Mesodermal cell (in vitro differentiated cells): ENCODE results near the gene CEP112.

Source experiments
- H3K27ac ChIP-seq: 2 replicates; pipeline ENCODE4 v1.7.0; 2013; ENCODE audit warnings: mild to moderate bottlenecking, low read depth, low read length, moderate library complexity; ENCODE audit not compliant: severe bottlenecking
- H3K36me3 ChIP-seq: 2 replicates; pipeline ENCODE4 v1.7.1; 2013; ENCODE audit warnings: mild to moderate bottlenecking, low read length, moderate library complexity; ENCODE audit not compliant: control insufficient read depth, insufficient read depth
- H3K4me1 ChIP-seq: one replicate; pipeline ENCODE4 v1.7.1; 2013; ENCODE audit warnings: mild to moderate bottlenecking, low read length; ENCODE audit not compliant: insufficient read depth, control insufficient read depth, poor library complexity, severe bottlenecking
- H3K4me3 ChIP-seq: 2 replicates; pipeline ENCODE4 v1.7.0; 2013; ENCODE audit warnings: low read length, control low read depth, mild to moderate bottlenecking; ENCODE audit not compliant: insufficient read depth, poor library complexity, severe bottlenecking; ENCODE audit errors: extremely low read depth
- H3K9me3 ChIP-seq: 2 replicates; pipeline ENCODE4 v1.7.1; 2013; ENCODE audit warnings: mild to moderate bottlenecking, low read length, moderate library complexity; ENCODE audit not compliant: control insufficient read depth
- WGBS, 2 experiments: methylation state at CpG; one replicate each; pipeline ENCODE4 v1.1.5; 2013; ENCODE audit warnings: missing lambda C conversion rate in 2 of 2; ENCODE audit not compliant: insufficient coverage in 2 of 2; 5-methylcytosine and 5-hydroxymethylcytosine counted together

Gene CEP112

DNA sequence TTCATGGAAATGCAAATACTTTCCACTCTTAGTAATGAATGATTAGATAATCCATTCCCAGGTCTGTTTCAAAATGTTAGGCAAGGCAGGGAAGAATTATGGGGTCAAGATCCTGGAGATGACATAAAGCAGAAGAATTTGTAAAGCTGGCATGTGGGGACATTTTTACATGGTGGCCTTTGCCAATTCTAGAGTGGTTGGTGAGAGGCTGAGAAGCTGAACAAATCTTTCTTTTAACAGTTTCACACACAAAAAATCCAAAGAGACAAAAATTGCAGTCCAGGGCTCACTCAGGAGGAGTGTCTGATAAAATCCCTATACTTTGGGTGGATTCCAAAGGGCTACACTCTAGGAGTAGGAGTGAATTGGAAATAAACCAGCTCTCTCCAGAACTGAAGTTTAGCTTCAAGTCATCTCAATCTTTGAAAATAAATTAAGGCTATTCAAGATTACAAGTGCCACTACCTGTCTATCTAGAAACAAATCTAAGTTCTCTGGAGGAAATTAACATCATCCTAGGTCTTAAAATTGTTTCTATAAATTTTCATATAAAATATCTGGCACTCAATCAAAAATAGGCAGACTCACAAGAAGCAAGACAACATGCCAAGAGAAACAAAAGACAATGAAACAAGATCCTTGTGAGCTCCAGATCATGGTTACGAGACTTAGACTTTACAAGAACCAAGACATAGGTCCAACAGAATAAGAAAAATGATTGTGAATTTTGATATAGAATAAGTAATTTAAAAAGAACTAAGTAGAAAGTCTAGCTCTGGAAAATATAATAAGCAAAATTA lies 517.5 kb downstream of the CEP112 start:
- no peaks in the 10 kb centered on the region for H3K9me3 ChIP-seq
- no CpG with 5 or more reads among the region's 1 CpG for WGBS, 2 experiments
- no peak overlapping the region for H3K4me3 ChIP-seq
- H3K36me3 ChIP-seq = no peaks in the 10 kb centered on the region
- H3K27ac ChIP-seq = no peak overlapping the region
- H3K4me1 ChIP-seq = peaks cover 8% of the 10 kb centered on the region

GRCh38 chr17:65670667-65671371 lies 521.1 kb downstream of the CEP112 start:
- Histone ChIP-seq H3K36me3 (no peaks in the 10 kb centered on the region), H3K9me3 (no peaks in the 10 kb centered on the region), H3K4me1 (peaks cover 8% of the 10 kb centered on the region), H3K27ac (no peak overlapping the region), H3K4me3 (no peak overlapping the region)
- 96 to 100% methylated on average over 2 to 3 of the region's 7 CpGs for whole genome bisulfite sequencing, 2 experiments

DNA sequence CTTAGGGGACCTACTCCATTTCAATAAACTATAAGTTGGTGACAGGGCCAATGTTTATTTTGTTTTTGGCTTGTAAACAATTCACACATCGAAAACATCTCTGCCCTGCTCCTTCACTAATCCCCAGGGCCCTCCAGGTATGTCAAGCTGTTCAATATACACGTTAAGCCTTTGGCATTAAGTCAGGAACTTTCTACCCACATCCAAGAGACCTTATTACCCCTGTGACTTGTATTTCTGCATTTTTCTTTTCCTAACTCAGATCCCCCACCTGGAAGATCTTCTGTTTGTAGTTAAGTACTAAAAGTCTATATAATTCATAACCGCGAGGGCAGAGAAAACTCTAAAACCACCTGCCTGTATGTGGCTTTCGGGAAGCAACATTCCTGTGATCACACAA lies 523.7 kb downstream of the CEP112 start:
- no peak overlapping the region for H3K27ac ChIP-seq
- H3K36me3 ChIP-seq = no peaks in the 10 kb centered on the region
- peaks cover 8% of the 10 kb centered on the region for H3K4me1 ChIP-seq
- H3K9me3 ChIP-seq = no peaks in the 10 kb centered on the region
- no peak overlapping the region for H3K4me3 ChIP-seq
- 93 to 100% methylated on average over 2 to 3 of the region's 5 CpGs for WGBS, 2 experiments

DNA sequence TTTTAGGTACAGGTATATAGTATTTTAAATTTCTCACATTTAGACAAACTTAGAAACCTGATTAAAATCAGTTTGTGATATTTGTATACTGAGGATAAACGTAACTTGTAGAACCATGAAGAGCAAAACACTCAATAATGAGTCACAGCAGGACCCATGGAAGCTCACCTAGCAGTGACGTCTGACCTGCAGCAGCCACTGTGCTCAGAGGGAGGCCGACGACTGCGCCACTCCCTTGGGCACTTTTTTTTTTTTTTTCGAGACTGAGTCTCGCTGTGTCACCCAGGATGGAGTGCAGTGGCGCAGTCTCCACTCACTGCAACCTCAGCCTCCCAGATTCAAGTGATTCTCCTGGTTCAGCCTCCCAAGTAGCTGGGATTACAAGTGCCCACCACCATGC lies 524.3 kb downstream of the CEP112 start:
- 82 to 94% methylated on average over 6 to 7 of the region's 8 CpGs for WGBS, 2 experiments
- Histone ChIP-seq H3K4me3 (no peak overlapping the region), H3K9me3 (no peaks in the 10 kb centered on the region), H3K36me3 (no peaks in the 10 kb centered on the region), H3K27ac (no peak overlapping the region), H3K4me1 (peaks cover 8% of the 10 kb centered on the region)

DNA sequence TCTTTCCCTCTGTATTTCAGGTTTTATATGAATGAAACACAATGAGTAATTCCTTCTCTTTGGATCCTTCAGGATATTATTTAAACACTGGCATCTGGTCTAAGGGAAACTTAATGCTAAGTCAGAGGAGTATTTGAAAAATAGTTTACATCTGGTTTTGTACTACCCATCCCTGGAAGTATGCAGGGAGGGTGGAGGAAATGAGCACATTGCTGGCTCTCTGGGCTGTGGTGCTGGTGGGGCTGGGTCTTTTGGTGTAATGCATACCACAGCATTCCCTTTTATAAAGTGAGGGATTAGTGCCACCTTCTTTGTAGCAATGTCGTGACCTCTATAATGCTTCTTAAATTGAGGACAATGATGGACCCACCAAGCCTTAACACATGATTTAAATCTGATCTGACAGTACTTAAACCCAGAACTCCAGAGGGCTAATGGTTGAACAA lies 525.0 kb downstream of the CEP112 start:
- Histone ChIP-seq H3K4me1 (peaks cover 8% of the 10 kb centered on the region), H3K4me3 (no peak overlapping the region), H3K27ac (no peak overlapping the region), H3K36me3 (no peaks in the 10 kb centered on the region), H3K9me3 (no peaks in the 10 kb centered on the region)
- no CpG with 5 or more reads among the region's 1 CpG for WGBS, 2 experiments

DNA sequence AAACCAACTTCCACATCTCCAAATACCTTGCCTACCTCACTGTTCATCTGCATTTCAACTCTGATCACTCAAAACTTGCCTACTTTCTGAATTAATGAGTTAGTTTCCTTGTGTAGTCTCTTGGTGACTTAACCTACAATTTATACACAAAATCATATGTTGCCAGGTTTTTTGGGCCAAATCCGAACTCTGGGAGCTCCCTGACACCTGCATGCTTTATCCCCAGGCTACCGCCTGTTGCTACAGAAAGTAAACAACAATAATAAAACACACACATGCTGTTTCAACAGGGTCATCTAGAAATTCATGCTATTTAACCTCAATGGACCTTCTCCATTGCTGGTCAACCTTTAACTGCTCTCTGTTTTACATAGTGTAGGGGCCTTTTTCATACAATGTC lies 526.0 kb downstream of the CEP112 start:
- Histone ChIP-seq H3K4me3 (no peak overlapping the region), H3K36me3 (no peaks in the 10 kb centered on the region), H3K9me3 (no peaks in the 10 kb centered on the region), H3K4me1 (peaks cover under 1% of the 10 kb centered on the region), H3K27ac (no peak overlapping the region)
- WGBS, 2 experiments = 83 to 100% methylated on average over 2 of the region's 2 CpGs

DNA sequence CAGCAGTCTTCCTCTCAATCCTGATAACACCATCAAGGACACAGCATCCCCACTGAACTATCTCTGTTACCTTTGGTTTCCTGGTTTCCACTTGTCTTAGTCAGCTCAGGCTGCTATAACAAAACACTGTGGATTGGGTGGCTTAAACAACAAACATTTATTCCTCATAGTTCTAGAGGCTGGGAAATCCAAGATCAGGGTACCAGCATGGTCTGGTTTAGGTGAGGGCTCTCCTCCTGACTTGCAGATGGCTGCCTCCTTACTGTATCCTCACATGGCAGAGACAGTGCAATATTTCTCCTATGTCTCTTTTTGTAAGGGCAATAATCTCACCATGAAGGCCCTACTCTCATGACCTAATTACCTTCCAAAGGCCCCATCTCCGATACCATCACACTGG lies 527.2 kb downstream of the CEP112 start:
- Histone ChIP-seq H3K4me3 (no peak overlapping the region), H3K9me3 (no peaks in the 10 kb centered on the region), H3K27ac (no peak overlapping the region), H3K36me3 (no peaks in the 10 kb centered on the region), H3K4me1 (no peaks in the 10 kb centered on the region)
- 92% methylated on average over 1 of the region's 1 CpG; no CpG with 5 or more reads in 1 of the 2 experiments for WGBS, 2 experiments

- Histone ChIP-seq H3K9me3 (no peaks in the 10 kb centered on the region), H3K27ac (no peak overlapping the region), H3K4me3 (no peak overlapping the region), H3K4me1 (no peaks in the 10 kb centered on the region), H3K36me3 (no peaks in the 10 kb centered on the region)
- 96 to 98% methylated on average over 3 of the region's 4 CpGs for WGBS, 2 experiments
These were observed 527.7 kb downstream of the CEP112 start for GRCh38 chr17:65664266-65664665.

DNA sequence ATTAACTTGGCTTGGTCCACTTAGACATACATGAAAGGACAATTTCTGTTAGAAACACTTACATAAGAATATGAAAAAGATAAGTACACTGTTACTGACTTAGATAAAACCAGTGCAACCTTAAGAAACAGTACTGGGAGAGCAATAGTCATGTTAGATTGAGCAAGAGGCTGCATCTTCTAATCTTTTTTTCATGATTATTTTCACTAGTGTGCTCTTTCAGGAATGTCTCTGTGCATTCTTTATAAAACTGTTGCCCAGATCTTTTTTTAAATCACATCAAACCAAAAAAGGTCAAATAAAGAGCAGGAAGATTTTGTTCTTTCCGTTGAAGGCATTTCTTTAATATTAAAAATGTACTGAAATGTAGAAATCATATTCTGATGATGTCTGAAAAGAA lies 529.7 kb downstream of the CEP112 start:
- no peaks in the 10 kb centered on the region for H3K4me1 ChIP-seq
- no peaks in the 10 kb centered on the region for H3K9me3 ChIP-seq
- H3K4me3 ChIP-seq = no peak overlapping the region
- no CpG with 5 or more reads among the region's 1 CpG for WGBS, 2 experiments
- no peaks in the 10 kb centered on the region for H3K36me3 ChIP-seq
- no peak overlapping the region for H3K27ac ChIP-seq

GRCh38 chr17:65660947-65661346 lies 531.0 kb downstream of the CEP112 start:
- 100% methylated on average over 1 of the region's 2 CpGs for WGBS, 2 experiments

DNA sequence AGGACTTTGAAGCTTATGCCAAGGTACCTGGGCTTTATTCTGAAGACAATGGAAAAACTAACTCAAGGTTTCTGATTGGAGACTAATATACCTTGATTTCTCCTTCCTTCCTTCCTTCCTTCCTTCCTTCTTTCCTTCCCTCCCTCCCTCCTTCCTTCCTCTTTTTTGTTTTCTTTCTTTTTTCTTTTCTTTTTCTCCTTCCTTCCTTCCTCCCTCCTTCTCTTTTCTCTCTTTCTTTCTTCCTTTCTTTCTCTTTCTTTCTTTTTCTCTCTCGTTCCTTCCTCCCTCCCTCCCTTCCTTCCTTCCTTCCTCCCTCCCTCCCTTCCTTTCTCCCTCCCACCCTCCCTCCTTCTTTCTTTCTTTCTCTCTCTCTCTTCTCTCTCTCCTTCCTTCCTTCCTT lies 531.9 kb downstream of the CEP112 start:
- Histone ChIP-seq H3K36me3 (no peaks in the 10 kb centered on the region), H3K4me1 (peaks cover 9% of the 10 kb centered on the region), H3K9me3 (no peaks in the 10 kb centered on the region), H3K4me3 (no peak overlapping the region), H3K27ac (no peak overlapping the region)
- 88 to 100% methylated on average over 1 of the region's 1 CpG for WGBS, 2 experiments

More at GRCh38 chr17:65660947-65661346, 531.0 kb downstream of the CEP112 start:
- H3K4me3 ChIP-seq = no peak overlapping the region
- H3K4me1 ChIP-seq = peaks cover 9% of the 10 kb centered on the region
- no peak overlapping the region for H3K27ac ChIP-seq
- no peaks in the 10 kb centered on the region for H3K36me3 ChIP-seq
- H3K9me3 ChIP-seq = no peaks in the 10 kb centered on the region
